Measurements from ENCODE around the gene PDZD2.
"Not testable (repeated sequence)": the region's sequence is repeated elsewhere in the genome, so short reads cannot be mapped to it uniquely, and the experiment has no call there.

PDZD2 gene

GRCh38 chr5:32029781-32030180 is 390.9 kb downstream of the PDZD2 start:
- DNase-seq (no peak), ATAC-seq (replicated peaks) (no peak)
- Mint-ChIP-seq H3K9me3 (no peaks in the 10 kb centered on the region), H3K27me3 (peaks cover 0 to 10% of the 10 kb centered on the region in 2 donors), H3K27ac (no peak overlapping the region), H3K36me3 (no peaks in the 10 kb centered on the region), H3K4me3 (no peak overlapping the region), H3K4me1 (no peaks in the 10 kb centered on the region)

GRCh38 chr5:32030222-32030621 is 391.3 kb downstream of the PDZD2 start:
- H3K4me3 Mint-ChIP-seq = no peak overlapping the region
- H3K4me1 Mint-ChIP-seq = no peaks in the 10 kb centered on the region
- H3K36me3 Mint-ChIP-seq = no peaks in the 10 kb centered on the region
- ATAC-seq (replicated peaks) (no peak), DNase-seq (no peak)
- H3K27me3 Mint-ChIP-seq = peaks cover 0 to 10% of the 10 kb centered on the region in 2 donors
- no peak overlapping the region for H3K27ac Mint-ChIP-seq
- H3K9me3 Mint-ChIP-seq = no peaks in the 10 kb centered on the region

GRCh38 chr5:32030686-32031085 is 391.8 kb downstream of the PDZD2 start:
- no peak overlapping the region for H3K4me3 Mint-ChIP-seq
- H3K27me3 Mint-ChIP-seq = peaks cover 0 to 10% of the 10 kb centered on the region in 2 donors
- DNase-seq = no peak
- no peak overlapping the region for H3K27ac Mint-ChIP-seq
- H3K9me3 Mint-ChIP-seq = no peaks in the 10 kb centered on the region
- no peaks in the 10 kb centered on the region for H3K36me3 Mint-ChIP-seq
- no peak for ATAC-seq (replicated peaks)
- H3K4me1 Mint-ChIP-seq = no peaks in the 10 kb centered on the region

GRCh38 chr5:32031089-32031488 is 392.2 kb downstream of the PDZD2 start:
- Mint-ChIP-seq H3K9me3 (no peaks in the 10 kb centered on the region), H3K27me3 (peaks cover 0 to 10% of the 10 kb centered on the region in 2 donors), H3K4me3 (no peak overlapping the region), H3K36me3 (no peaks in the 10 kb centered on the region), H3K4me1 (no peaks in the 10 kb centered on the region), H3K27ac (no peak overlapping the region)
- ATAC-seq (replicated peaks) = no peak
- DNase-seq = no peak

- no peak overlapping the region for H3K4me3 Mint-ChIP-seq
- no peak overlapping the region for H3K27ac Mint-ChIP-seq
- H3K9me3 Mint-ChIP-seq = peaks cover 4 to 5% of the 10 kb centered on the region in 2 donors
- peaks cover 0 to 5% of the 10 kb centered on the region in 2 donors for H3K27me3 Mint-ChIP-seq
- no peaks in the 10 kb centered on the region for H3K4me1 Mint-ChIP-seq
- no peak for ATAC-seq (replicated peaks)
- DNase-seq = no peak
- H3K36me3 Mint-ChIP-seq = peaks cover 2 to 4% of the 10 kb centered on the region in 2 donors
Measured at GRCh38 chr5:32038523-32038922, 399.6 kb downstream of the PDZD2 start.

GRCh38 chr5:32039133-32039532 is 400.2 kb downstream of the PDZD2 start:
- H3K27me3 Mint-ChIP-seq; H3K4me1 Mint-ChIP-seq; H3K27ac Mint-ChIP-seq; H3K9me3 Mint-ChIP-seq; ATAC-seq (replicated peaks); DNase-seq; H3K4me3 Mint-ChIP-seq; H3K36me3 Mint-ChIP-seq: not testable (repeated sequence)

- DNase-seq; H3K4me3 Mint-ChIP-seq; ATAC-seq (replicated peaks); H3K27ac Mint-ChIP-seq; H3K9me3 Mint-ChIP-seq; H3K4me1 Mint-ChIP-seq; H3K27me3 Mint-ChIP-seq; H3K36me3 Mint-ChIP-seq: not testable (repeated sequence)
Measured at GRCh38 chr5:32039601-32040000, 400.7 kb downstream of the PDZD2 start.

GRCh38 chr5:32040181-32040695 is 401.3 kb downstream of the PDZD2 start:
- not testable (repeated sequence) for H3K27ac Mint-ChIP-seq; H3K4me3 Mint-ChIP-seq; H3K36me3 Mint-ChIP-seq; H3K9me3 Mint-ChIP-seq; H3K27me3 Mint-ChIP-seq; H3K4me1 Mint-ChIP-seq; DNase-seq; ATAC-seq (replicated peaks)

GRCh38 chr5:32042551-32042961 is 403.6 kb downstream of the PDZD2 start:
- peaks cover 2 to 4% of the 10 kb centered on the region in 2 donors for H3K36me3 Mint-ChIP-seq
- H3K27me3 Mint-ChIP-seq = no peaks in the 10 kb centered on the region
- no peak overlapping the region for H3K27ac Mint-ChIP-seq
- ATAC-seq (replicated peaks) = no peak
- no peak overlapping the region for H3K4me3 Mint-ChIP-seq
- no peaks in the 10 kb centered on the region for H3K4me1 Mint-ChIP-seq
- peaks cover 4 to 5% of the 10 kb centered on the region in 2 donors for H3K9me3 Mint-ChIP-seq
- DNase-seq = no peak

GRCh38 chr5:32043105-32043504 is 404.2 kb downstream of the PDZD2 start:
- H3K36me3 Mint-ChIP-seq = peaks cover 2 to 4% of the 10 kb centered on the region in 2 donors
- ATAC-seq (replicated peaks) (no peak), DNase-seq (no peak)
- no peaks in the 10 kb centered on the region for H3K27me3 Mint-ChIP-seq
- no peak overlapping the region for H3K4me3 Mint-ChIP-seq
- no peak overlapping the region for H3K27ac Mint-ChIP-seq
- H3K9me3 Mint-ChIP-seq = peaks cover 4 to 5% of the 10 kb centered on the region in 2 donors
- H3K4me1 Mint-ChIP-seq = no peaks in the 10 kb centered on the region

GRCh38 chr5:32044434-32044833 is 405.5 kb downstream of the PDZD2 start:
- Mint-ChIP-seq H3K9me3 (peaks cover 3 to 4% of the 10 kb centered on the region in 2 donors), H3K27me3 (peaks cover 0 to 3% of the 10 kb centered on the region in 2 donors), H3K4me3 (no peak overlapping the region), H3K4me1 (no peaks in the 10 kb centered on the region), H3K36me3 (peaks cover 2 to 4% of the 10 kb centered on the region in 2 donors), H3K27ac (no peak overlapping the region)
- ATAC-seq (replicated peaks) = no peak
- DNase-seq = no peak

- Mint-ChIP-seq H3K27ac (no peak overlapping the region), H3K9me3 (peaks cover 3 to 4% of the 10 kb centered on the region in 2 donors), H3K4me1 (no peaks in the 10 kb centered on the region), H3K27me3 (peaks cover 0 to 3% of the 10 kb centered on the region in 2 donors), H3K36me3 (peaks cover 2 to 4% of the 10 kb centered on the region in 2 donors), H3K4me3 (no peak overlapping the region)
- ATAC-seq (replicated peaks) (no peak), DNase-seq (no peak)
Measured at GRCh38 chr5:32044939-32045338, 406.0 kb downstream of the PDZD2 start.

- Mint-ChIP-seq H3K4me3 (no peak overlapping the region), H3K4me1 (no peaks in the 10 kb centered on the region), H3K36me3 (no peaks in the 10 kb centered on the region), H3K27me3 (peaks cover 0 to 3% of the 10 kb centered on the region in 2 donors), H3K9me3 (no peaks in the 10 kb centered on the region), H3K27ac (no peak overlapping the region)
- DNase-seq (no peak), ATAC-seq (replicated peaks) (no peak)
Measured at GRCh38 chr5:32047056-32047455, 408.1 kb downstream of the PDZD2 start.

GRCh38 chr5:32051796-32052195 is 412.9 kb downstream of the PDZD2 start:
- DNase-seq = no peak
- Mint-ChIP-seq H3K36me3 (no peaks in the 10 kb centered on the region), H3K9me3 (no peaks in the 10 kb centered on the region), H3K27ac (no peak overlapping the region), H3K4me3 (no peak overlapping the region), H3K4me1 (no peaks in the 10 kb centered on the region), H3K27me3 (peaks cover 0 to 3% of the 10 kb centered on the region in 2 donors)
- ATAC-seq (replicated peaks) = no peak

GRCh38 chr5:32055891-32056866 is 417.2 kb downstream of the PDZD2 start:
- H3K27me3 Mint-ChIP-seq = peaks cover 0 to 4% of the 10 kb centered on the region in 2 donors
- no peak overlapping the region for H3K4me3 Mint-ChIP-seq
- H3K36me3 Mint-ChIP-seq = no peaks in the 10 kb centered on the region
- DNase-seq (no peak), ATAC-seq (replicated peaks) (no peak)
- no peak overlapping the region for H3K27ac Mint-ChIP-seq
- H3K4me1 Mint-ChIP-seq = no peaks in the 10 kb centered on the region
- no peaks in the 10 kb centered on the region for H3K9me3 Mint-ChIP-seq

All from stimulated activated naive B cell treated with anti-CD40 and anti-IgM and Interleukin-4, amounts not matched to agents 10 μg/mL and 1 μg/mL and 100 μg/mL, for 72 hours (primary cell).